Measurements from ENCODE around the gene CENPX.

CENPX gene

DNA sequence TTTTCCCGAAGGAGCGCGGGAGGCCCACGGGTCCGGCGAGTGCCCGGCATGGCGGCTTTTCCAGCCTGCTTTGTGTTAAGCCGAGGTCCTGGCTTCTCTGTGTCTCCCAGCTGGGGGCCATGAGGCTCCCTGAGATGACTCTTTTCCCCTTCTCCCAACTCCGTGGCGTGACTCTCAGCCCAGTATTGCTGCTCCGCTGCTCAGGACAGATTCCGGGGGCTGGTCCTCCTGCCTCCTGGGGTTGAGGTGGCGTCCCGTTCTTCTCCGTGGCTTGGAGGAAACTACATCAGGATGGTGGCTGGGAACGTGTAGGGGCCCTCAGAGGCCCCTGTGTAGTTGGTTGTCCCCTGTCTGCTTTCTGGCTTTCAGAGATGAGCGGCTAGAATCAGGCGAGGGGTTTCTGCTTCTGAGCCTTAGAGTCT, 30.0 kb upstream of the CENPX start:
- Histone ChIP-seq H3K36me3 (ENCODE audit: control insufficient read depth, insufficient read depth, low read length) (peaks cover 29% of the 10 kb centered on the region), H3K27ac (ENCODE audit: low read depth, low read length) (no peak overlapping the region), H3K9ac (ENCODE audit: low read length) (peak overlapping the region; percentile 35), H3K4me3 (ENCODE audit: low read length) (peak overlapping the region; percentile 75), H3K27me3 (ENCODE audit: control insufficient read depth, insufficient read depth, low read length) (no peaks in the 10 kb centered on the region), H3K4me1 (ENCODE audit: control insufficient read depth, insufficient read depth, low read length) (peaks cover 13% of the 10 kb centered on the region)

DNA sequence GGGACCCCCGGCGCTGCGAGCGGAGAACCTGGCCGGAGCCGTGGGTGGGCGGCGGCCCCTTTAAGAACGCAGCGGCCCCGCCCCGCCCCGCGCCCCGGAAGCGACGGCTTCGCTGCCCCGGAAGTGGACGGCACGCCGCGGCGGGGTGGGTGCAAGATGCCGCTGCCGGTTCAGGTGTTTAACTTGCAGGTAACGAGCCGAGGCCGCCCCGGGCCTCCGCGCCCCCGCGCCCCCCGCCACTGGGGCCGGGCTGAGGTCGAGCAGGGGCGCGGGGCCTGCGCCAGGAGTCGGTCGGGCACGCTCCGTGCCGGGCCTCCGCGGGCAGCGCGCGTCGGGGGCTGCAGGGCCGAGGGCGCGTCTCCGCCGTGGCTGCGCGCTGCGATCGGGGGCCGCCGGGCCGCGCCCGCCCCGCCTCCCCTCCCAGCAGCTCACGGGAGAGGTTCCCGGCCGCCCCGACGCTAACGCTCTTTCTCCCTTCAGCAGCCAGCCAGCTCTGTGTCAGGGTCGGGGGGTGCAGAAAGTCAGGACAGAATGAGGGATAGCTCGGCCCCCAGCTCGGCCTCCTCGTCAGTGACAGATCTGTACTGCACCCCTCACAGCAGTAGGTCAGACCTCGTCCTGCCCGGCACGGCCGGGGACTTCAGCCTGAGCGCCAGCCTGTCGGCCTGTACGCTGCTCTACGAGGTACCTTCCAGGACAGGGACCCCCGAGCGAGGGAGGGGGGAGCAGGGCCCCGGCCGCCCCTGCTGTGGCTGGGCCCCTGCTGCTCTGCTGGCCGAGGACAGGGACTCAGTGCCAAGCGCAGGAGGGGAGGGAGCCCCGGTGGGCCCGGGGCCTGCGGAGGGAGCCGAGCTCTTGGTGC, 29.3 kb upstream of the CENPX start, which contains the start of the genes GPS1 and RFNG:
TSS of gene GPS1 (plus strand) at position 123 of the 862 bp plus-strand sequence. CDS start at position 157, 34 bp downstream.
TSS of gene RFNG (minus strand) at position 36 of the 862 bp plus-strand sequence. CDS start 45 bp downstream, outside the sequence.
- H3K4me3 ChIP-seq (ENCODE audit: low read length) = peak within 1 kb of the TSS; percentile 75
- peaks cover 24% of the 10 kb centered on the region for H3K36me3 ChIP-seq (ENCODE audit: control insufficient read depth, insufficient read depth, low read length)
- no peaks in the 10 kb centered on the region for H3K27me3 ChIP-seq (ENCODE audit: control insufficient read depth, insufficient read depth, low read length)
- peaks cover 13% of the 10 kb centered on the region for H3K4me1 ChIP-seq (ENCODE audit: control insufficient read depth, insufficient read depth, low read length)
- H3K9ac ChIP-seq (ENCODE audit: low read length) = peak within 1 kb of the TSS; percentile 35
- no peak within 1 kb of the TSS for H3K27ac ChIP-seq (ENCODE audit: low read depth, low read length)

DNA sequence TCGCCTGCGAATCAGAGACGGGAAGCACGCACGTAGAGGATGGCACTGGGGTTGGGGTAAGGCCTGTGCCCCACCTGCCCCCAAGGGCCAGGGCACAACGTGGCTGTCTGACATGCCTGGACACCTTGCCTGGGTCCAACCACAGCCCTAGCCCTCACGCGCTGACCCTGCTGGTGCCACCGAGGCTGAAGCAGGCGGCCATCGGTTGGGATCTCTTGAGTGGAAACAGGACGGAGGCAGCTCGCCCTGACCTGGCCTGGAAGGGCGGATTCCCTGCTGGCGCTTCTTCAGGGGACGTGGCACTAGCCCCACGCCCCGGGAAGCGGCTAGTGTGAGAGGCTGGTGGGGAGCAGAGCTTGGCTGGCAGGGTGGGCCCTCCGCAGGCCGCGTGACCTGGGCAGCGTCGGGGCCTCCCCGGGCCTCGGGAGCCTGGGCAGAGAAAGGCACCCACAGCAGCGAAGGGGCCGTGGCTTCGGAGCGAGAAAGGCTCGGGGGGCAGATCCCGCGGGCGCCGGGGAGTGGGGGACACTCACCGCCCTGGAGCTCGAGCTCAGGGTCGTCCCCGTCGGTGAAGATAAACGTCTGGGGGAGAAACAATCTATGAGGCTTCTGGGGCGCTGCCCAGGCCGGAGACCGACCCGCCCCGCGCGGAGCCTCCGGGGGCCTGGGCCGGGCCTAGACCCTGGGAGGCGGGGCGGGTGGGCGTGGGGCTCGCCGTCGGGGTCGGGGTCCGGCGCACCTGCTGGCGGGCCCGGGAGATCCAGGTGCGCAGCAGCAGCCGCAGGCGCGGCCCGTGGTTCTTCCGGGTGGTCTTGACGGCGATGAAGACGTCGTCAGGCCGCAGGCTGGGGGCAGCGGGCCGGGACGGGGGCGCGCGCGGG, 28.3 kb upstream of the CENPX start:
- H3K27me3 ChIP-seq (ENCODE audit: control insufficient read depth, insufficient read depth, low read length) = no peaks in the 10 kb centered on the region
- peaks cover 13% of the 10 kb centered on the region for H3K4me1 ChIP-seq (ENCODE audit: control insufficient read depth, insufficient read depth, low read length)
- peak overlapping the region; percentile 64 for H3K4me3 ChIP-seq (ENCODE audit: low read length)
- no peak overlapping the region for H3K9ac ChIP-seq (ENCODE audit: low read length)
- H3K27ac ChIP-seq (ENCODE audit: low read depth, low read length) = no peak overlapping the region
- H3K36me3 ChIP-seq (ENCODE audit: control insufficient read depth, insufficient read depth, low read length) = peaks cover 21% of the 10 kb centered on the region

DNA sequence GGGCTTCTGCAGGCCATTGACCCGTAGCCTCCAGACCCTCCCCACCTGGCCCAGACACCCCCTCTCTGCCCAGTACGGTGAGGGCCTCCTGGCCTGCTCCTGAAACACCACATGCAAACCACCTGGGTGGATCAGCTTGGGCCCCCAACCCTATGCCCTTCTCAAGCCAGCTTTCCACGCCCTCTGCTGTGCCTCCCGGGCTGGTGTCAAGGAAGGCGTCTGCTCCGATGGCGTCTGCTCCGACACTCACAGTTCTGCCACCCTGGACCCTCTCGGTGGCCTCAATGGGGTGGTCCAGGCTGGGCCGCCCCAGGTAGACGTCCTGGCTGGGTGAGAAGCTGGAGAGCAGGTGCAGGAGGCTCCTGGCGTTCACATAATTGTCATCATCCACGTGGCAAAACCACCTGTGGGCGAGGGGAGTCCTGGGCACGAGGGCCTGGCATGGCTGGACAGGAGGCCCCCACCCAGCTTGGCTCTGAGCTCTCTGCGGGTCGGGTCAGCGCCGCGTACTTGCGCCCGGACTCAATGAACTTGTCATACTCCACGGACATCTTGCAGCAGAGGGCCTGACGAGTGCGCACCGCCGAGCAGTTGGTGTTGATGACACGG, 27.6 kb upstream of the CENPX start:
- Histone ChIP-seq H3K27ac (ENCODE audit: low read depth, low read length) (no peak overlapping the region), H3K36me3 (ENCODE audit: control insufficient read depth, insufficient read depth, low read length) (peaks cover 20% of the 10 kb centered on the region), H3K4me3 (ENCODE audit: low read length) (peak overlapping the region; percentile 64), H3K4me1 (ENCODE audit: control insufficient read depth, insufficient read depth, low read length) (peaks cover 13% of the 10 kb centered on the region), H3K9ac (ENCODE audit: low read length) (no peak overlapping the region), H3K27me3 (ENCODE audit: control insufficient read depth, insufficient read depth, low read length) (no peaks in the 10 kb centered on the region)

DNA sequence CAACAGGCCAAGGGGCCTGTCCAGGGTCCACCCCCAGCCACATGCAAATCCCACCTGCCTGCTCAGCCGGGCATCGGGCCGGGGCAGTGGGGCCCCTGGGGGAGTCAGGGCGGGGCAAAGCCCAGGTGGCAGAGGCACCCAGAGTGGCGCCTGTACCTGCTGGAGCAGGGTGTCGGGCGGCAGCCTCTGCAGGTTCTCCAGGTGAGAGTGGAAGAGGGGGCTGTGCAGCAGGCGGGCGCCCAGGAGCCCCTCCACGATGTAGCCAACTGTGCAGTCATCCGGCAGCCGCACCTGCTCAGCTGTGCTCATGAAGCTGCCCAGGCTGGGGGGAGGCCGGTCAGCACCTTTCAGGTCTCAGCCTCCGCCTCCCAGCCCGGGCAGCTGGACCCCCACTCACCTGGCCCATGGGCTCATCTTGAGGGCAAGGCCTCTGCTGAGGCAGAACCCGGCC, 26.9 kb upstream of the CENPX start:
- H3K4me1 ChIP-seq (ENCODE audit: control insufficient read depth, insufficient read depth, low read length) = peaks cover 13% of the 10 kb centered on the region
- no peak overlapping the region for H3K4me3 ChIP-seq (ENCODE audit: low read length)
- no peaks in the 10 kb centered on the region for H3K27me3 ChIP-seq (ENCODE audit: control insufficient read depth, insufficient read depth, low read length)
- H3K36me3 ChIP-seq (ENCODE audit: control insufficient read depth, insufficient read depth, low read length) = peaks cover 13% of the 10 kb centered on the region
- H3K27ac ChIP-seq (ENCODE audit: low read depth, low read length) = no peak overlapping the region
- no peak overlapping the region for H3K9ac ChIP-seq (ENCODE audit: low read length)

DNA sequence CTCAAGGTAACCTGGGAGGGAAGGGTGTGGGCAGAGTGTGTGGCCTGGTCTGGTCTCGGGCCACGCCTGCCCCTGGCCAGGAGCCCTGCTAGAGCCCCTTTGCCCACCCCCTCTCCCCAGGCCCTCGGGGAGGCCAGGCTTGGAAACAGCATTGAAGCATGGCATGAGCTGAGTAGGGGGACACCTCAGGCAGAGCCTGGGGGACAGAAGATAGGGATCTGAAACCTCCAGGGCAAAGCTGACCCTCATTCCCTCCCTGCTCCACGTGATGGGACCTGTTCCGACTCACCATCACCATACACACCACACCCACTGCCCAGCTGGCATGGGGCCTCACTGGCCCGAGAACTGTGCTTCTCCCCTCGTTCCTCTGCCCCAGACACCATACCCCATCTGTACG, 26.4 kb upstream of the CENPX start:
- Histone ChIP-seq H3K36me3 (ENCODE audit: control insufficient read depth, insufficient read depth, low read length) (peaks cover 10% of the 10 kb centered on the region), H3K27ac (ENCODE audit: low read depth, low read length) (no peak overlapping the region), H3K9ac (ENCODE audit: low read length) (no peak overlapping the region), H3K27me3 (ENCODE audit: control insufficient read depth, insufficient read depth, low read length) (no peaks in the 10 kb centered on the region), H3K4me1 (ENCODE audit: control insufficient read depth, insufficient read depth, low read length) (peaks cover 13% of the 10 kb centered on the region), H3K4me3 (ENCODE audit: low read length) (no peak overlapping the region)

DNA sequence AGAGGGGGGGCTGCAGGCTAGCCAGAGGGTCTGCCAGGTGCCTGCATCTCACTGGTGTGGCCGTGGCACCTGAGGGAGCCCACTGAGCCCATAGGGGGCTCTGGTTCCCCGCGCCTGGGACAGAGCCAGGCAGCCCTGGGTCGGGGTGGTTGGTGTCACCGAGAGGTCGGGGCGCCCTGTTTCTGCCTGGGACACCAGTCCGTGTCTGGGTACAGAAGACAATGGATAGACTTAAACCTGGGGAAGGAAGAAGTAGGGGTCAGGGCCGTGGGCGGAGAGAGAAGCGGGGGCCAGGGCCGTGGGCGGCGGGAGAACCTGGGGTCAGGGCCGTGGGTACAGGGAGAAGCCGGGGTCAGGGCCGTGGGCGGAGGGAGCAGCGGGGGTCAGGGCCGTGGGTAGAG, 25.9 kb upstream of the CENPX start:
- H3K4me1 ChIP-seq (ENCODE audit: control insufficient read depth, insufficient read depth, low read length) = peaks cover 13% of the 10 kb centered on the region
- peaks cover 5% of the 10 kb centered on the region for H3K36me3 ChIP-seq (ENCODE audit: control insufficient read depth, insufficient read depth, low read length)
- H3K27ac ChIP-seq (ENCODE audit: low read depth, low read length) = no peak overlapping the region
- no peak overlapping the region for H3K9ac ChIP-seq (ENCODE audit: low read length)
- no peaks in the 10 kb centered on the region for H3K27me3 ChIP-seq (ENCODE audit: control insufficient read depth, insufficient read depth, low read length)
- H3K4me3 ChIP-seq (ENCODE audit: low read length) = no peak overlapping the region

DNA sequence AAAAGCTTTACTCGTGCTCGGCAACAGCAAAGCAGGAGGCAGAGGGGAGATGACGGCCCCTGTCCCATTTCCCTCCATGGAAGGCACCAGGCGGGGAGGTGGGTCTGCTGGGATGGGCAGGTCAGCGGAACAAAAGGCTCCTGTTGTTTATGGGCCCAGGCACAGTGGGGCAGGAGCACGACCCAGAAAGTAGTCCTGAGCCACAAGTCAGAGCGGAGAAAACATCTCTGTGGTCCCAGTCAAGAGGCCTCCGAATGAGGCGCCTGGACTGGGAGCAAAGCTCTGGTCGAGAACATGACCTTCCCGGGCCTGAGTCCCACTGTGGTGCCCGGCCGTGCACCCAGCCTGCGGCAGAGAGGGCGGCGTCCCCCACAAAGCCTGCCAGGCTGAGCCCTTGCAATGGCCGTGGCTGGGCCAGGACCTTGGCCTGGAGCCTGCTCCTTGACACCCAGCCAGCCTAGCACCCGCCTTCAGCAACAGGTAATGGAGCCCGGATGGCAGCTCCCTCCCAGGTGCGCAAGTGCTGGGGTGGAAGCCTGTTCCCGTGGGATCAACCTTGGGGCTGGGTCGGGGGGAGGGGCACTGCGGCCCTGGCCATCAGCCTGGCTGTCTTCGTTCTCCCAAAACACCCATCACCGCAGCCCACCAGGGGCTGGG, 25.4 kb upstream of the CENPX start:
- Histone ChIP-seq H3K27me3 (ENCODE audit: control insufficient read depth, insufficient read depth, low read length) (no peaks in the 10 kb centered on the region), H3K4me1 (ENCODE audit: control insufficient read depth, insufficient read depth, low read length) (peaks cover 13% of the 10 kb centered on the region), H3K9ac (ENCODE audit: low read length) (no peak overlapping the region), H3K4me3 (ENCODE audit: low read length) (no peak overlapping the region), H3K36me3 (ENCODE audit: control insufficient read depth, insufficient read depth, low read length) (peaks cover 5% of the 10 kb centered on the region), H3K27ac (ENCODE audit: low read depth, low read length) (no peak overlapping the region)

DNA sequence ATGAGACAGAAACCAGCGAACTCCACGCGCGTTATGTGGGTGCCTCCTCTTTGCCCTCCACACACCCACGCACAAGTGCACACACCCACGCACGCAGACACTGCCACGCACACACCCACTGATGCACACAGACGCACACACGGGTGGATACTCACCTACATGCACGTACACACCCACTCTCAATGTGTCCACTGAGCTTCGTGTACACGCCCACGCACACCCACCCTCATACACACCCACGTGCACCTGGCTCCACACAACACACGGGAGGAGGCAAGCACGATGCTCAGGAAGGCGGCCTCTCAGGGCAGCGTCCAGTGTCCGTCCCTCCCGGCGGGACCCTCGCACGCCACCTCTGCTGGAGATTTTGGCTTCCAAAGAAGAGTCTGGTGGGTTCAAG, 24.7 kb upstream of the CENPX start:
- Histone ChIP-seq H3K27me3 (ENCODE audit: control insufficient read depth, insufficient read depth, low read length) (no peaks in the 10 kb centered on the region), H3K4me1 (ENCODE audit: control insufficient read depth, insufficient read depth, low read length) (peaks cover 8% of the 10 kb centered on the region), H3K4me3 (ENCODE audit: low read length) (no peak overlapping the region), H3K36me3 (ENCODE audit: control insufficient read depth, insufficient read depth, low read length) (peaks cover 5% of the 10 kb centered on the region), H3K9ac (ENCODE audit: low read length) (no peak overlapping the region), H3K27ac (ENCODE audit: low read depth, low read length) (no peak overlapping the region)

DNA sequence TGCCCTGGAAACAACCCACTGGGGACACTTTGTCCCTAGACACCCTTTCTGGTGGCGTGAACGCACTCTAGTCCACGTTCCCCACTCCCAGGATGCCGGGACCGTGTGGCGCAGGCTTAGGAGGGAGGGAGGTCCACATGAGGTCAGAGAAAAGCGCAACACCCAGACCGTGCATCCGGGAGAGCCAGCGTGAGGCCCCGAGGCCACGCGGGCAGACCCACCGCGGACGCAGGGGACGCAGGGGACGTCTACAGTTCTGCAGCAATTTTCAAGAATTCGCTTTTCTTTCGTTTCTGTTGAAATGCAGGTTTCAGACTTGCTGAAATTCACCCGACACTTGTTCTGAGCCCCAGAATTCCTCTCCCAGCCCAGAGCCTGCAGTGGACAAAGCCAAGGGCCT, 24.2 kb upstream of the CENPX start:
- Histone ChIP-seq H3K27me3 (ENCODE audit: control insufficient read depth, insufficient read depth, low read length) (no peaks in the 10 kb centered on the region), H3K27ac (ENCODE audit: low read depth, low read length) (no peak overlapping the region), H3K36me3 (ENCODE audit: control insufficient read depth, insufficient read depth, low read length) (peaks cover 5% of the 10 kb centered on the region), H3K4me3 (ENCODE audit: low read length) (no peak overlapping the region), H3K4me1 (ENCODE audit: control insufficient read depth, insufficient read depth, low read length) (peaks cover 8% of the 10 kb centered on the region), H3K9ac (ENCODE audit: low read length) (no peak overlapping the region)

DNA sequence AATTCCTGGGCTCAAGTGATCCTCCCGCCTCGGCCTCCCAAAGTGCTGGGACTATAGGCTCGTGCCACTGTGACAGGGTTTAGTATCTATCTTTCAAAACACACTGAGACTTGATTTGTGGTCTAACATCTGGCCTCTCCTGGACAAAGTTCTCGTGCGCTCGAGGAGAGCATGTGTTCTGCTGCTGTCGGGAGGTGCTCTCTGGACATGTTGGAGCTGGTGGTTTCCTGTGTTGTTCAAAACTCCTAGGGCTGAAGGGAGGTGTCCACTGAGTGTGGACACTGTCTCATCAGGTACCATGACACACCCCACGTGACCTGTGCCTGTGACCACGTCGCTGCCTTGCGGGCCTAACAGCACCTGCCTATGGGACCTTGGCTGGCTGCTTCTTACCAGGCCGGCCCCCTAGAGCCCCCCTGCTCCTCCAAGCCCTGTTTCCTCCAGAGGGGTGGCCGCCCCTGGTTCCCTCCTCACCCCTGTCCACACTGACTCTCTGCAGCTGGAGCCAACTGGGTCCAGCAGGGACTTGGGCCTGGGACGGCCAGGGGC, 23.3 kb upstream of the CENPX start:
- Histone ChIP-seq H3K4me3 (ENCODE audit: low read length) (no peak overlapping the region), H3K27me3 (ENCODE audit: control insufficient read depth, insufficient read depth, low read length) (no peaks in the 10 kb centered on the region), H3K36me3 (ENCODE audit: control insufficient read depth, insufficient read depth, low read length) (peaks cover 5% of the 10 kb centered on the region), H3K4me1 (ENCODE audit: control insufficient read depth, insufficient read depth, low read length) (peaks cover 8% of the 10 kb centered on the region), H3K9ac (ENCODE audit: low read length) (no peak overlapping the region), H3K27ac (ENCODE audit: low read depth, low read length) (no peak overlapping the region)
